ENCODE measurements around the gene ZPBP2. TPM values are rescaled to one million over a fixed set of nuclear protein-coding genes. Genes with fewer than 3 reads are reported as not detected.

Gene ZPBP2
- total RNA-seq, 1 experiment from 2014 or later = not detected

DNA sequence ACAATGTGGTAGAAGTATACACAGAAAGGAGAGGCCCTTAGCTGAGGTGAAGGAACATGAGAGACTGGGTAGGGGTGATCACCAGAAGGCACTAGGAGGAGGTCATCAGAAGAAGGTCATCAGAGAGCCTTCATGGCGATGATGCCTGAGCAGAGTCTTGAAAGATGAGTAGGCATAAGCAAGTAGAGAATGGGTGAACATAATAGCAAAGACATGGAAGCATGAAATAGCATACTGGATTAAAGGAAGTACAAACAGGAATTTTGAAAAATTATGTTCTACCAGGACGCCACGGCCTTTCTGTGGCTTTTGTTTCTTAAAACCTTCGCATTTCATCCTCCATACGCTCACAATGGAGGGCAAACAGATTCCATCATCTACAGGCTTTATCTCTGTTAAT is 6.8 kb upstream of the ZPBP2 start:
- Histone ChIP-seq H3K27me3 (ENCODE audit: insufficient read depth, low read length) (peaks cover 28% of the 10 kb centered on the region), H3K9me2 (ENCODE audit: insufficient read depth) (no peaks in the 10 kb centered on the region), H3K4me2 (ENCODE audit: low read length) (no peak overlapping the region), H4K20me1 (ENCODE audit: insufficient read depth) (no peaks in the 10 kb centered on the region), H3K79me2 (ENCODE audit: insufficient read depth, low read length) (no peaks in the 10 kb centered on the region), H3K9me3 (ENCODE audit: control insufficient read depth in 1 of 2, insufficient read depth in 1 of 2, low read depth in 1 of 2, low read length in 2 of 2) (no peaks in the 10 kb centered on the region), H2AFZ (ENCODE audit: low read depth, low read length, poor library complexity, severe bottlenecking) (no peak overlapping the region), H3K4me1 (ENCODE audit: control insufficient read depth in 1 of 2, insufficient read depth in 2 of 2, low read length in 2 of 2) (peaks cover 7 to 14% of the 10 kb centered on the region in 2 experiments; a peak in 3 of 4 replicates), H3K4me3 (replicated peaks in 1 of 2; ENCODE audit: low read depth in 1 of 2, low read length in 2 of 2) (no peak overlapping the region), H3K27ac (ENCODE audit: low read depth, low read length) (no peak overlapping the region), H3K9ac (ENCODE audit: low read length) (no peak overlapping the region), H3K36me3 (ENCODE audit: control insufficient read depth in 1 of 2, insufficient read depth in 2 of 2, low read length in 2 of 2) (no peaks in the 10 kb centered on the region)
- BruUV-seq (replicated peaks) = no TSS peak
- ChIA-PET RAD21 (ENCODE audit: low non-redundant PET in 1 of 2, low total read pairs in 2 of 2, uncharacterized antibody in 2 of 2, unreplicated experiment in 2 of 2) (no interaction called here), POLR2A (no interaction called here), CTCF (no interaction called here)
- intact Hi-C loops (cut with micrococcal nuclease) = no loop called here
- no peak for TF ChIP-seq FOSL1 (IDR thresholded peaks at IDR 0.05; ENCODE audit: low read depth)
- TF ChIP-seq ZNF274 (IDR thresholded peaks at IDR 0.05; ENCODE audit: low read depth, low read length) = no peak
- TF ChIP-seq, protein P1, sequence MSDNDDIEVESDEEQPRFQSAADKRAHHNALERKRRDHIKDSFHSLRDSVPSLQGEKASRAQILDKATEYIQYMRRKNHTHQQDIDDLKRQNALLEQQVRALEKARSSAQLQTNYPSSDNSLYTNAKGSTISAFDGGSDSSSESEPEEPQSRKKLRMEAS (IDR thresholded peaks at IDR 0.05) = no peak
- no peak for TF ChIP-seq EZH2 (IDR thresholded peaks at IDR 0.05)
- TF ChIP-seq, protein P2, sequence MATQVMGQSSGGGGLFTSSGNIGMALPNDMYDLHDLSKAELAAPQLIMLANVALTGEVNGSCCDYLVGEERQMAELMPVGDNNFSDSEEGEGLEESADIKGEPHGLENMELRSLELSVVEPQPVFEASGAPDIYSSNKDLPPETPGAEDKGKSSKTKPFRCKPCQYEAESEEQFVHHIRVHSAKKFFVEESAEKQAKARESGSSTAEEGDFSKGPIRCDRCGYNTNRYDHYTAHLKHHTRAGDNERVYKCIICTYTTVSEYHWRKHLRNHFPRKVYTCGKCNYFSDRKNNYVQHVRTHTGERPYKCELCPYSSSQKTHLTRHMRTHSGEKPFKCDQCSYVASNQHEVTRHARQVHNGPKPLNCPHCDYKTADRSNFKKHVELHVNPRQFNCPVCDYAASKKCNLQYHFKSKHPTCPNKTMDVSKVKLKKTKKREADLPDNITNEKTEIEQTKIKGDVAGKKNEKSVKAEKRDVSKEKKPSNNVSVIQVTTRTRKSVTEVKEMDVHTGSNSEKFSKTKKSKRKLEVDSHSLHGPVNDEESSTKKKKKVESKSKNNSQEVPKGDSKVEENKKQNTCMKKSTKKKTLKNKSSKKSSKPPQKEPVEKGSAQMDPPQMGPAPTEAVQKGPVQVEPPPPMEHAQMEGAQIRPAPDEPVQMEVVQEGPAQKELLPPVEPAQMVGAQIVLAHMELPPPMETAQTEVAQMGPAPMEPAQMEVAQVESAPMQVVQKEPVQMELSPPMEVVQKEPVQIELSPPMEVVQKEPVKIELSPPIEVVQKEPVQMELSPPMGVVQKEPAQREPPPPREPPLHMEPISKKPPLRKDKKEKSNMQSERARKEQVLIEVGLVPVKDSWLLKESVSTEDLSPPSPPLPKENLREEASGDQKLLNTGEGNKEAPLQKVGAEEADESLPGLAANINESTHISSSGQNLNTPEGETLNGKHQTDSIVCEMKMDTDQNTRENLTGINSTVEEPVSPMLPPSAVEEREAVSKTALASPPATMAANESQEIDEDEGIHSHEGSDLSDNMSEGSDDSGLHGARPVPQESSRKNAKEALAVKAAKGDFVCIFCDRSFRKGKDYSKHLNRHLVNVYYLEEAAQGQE (IDR thresholded peaks at IDR 0.05; ENCODE audit: low read depth) = no peak
- no peak for TF ChIP-seq RAD21 (IDR thresholded peaks at IDR 0.05; ENCODE audit: low read depth)
- no peak for DNase-seq (ENCODE audit: low read depth, low spot score)
- no peak for ATAC-seq

Data from HCT116 (cell line).